ENCODE data around the gene ZDHHC7. TPM values are rescaled to one million over a fixed set of nuclear protein-coding genes. Genes with fewer than 3 reads are reported as not detected.

Gene ZDHHC7
- total and polyA plus RNA-seq, 5 experiments from 2014 or later: 28.8 to 45.3 (median 32.5) TPM

DNA sequence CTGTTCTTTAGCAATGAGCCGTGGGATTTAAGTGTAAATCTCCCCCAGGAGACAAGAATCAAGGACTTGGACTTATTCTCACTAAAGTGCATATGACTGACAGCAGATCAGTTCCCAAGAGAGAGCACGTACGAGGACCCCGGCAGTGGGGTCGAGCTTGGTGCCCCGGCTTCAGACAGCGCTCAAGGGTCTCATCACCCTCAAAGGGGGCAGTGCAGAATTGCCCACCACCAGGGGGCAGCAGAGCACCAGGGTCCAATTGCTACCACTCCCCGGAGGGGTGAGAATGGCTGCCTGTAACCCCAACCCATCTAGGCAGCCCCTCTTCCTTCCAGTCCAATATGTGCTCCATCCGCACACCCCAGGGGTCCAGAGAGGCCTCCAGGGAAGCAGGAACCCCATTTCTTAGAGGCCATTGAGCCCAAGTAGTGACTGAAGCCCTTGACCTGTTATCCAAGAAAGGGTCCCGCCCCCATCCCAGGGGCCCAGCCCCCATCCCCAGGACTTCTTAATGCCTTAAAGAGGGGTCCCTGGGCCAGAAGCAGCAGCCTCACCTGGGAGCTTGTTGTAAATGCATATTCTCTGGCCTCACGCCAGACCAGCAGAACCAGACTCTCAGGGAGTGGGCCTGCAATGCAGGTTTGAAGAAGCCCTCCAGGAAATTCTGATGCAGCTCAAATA, 86.1 kb downstream of the ZDHHC7 start:
- POLR2A ChIA-PET: no interaction called here
- Mint-ChIP-seq H3K9me3 (no peaks in the 10 kb centered on the region), H3K27ac (no peak overlapping the region), H3K36me3 (no peaks in the 10 kb centered on the region), H3K27me3 (peaks cover 0 to 7% (median 0%) of the 10 kb centered on the region in 5 donors), H3K4me3 (no peak overlapping the region), H3K4me1 (peaks cover 0 to 8% (median 5%) of the 10 kb centered on the region in 4 donors)
- peak; percentile 57 to 65 for ATAC-seq
- DNase-seq: peak; percentile 30 to 80 (median 58)

DNA sequence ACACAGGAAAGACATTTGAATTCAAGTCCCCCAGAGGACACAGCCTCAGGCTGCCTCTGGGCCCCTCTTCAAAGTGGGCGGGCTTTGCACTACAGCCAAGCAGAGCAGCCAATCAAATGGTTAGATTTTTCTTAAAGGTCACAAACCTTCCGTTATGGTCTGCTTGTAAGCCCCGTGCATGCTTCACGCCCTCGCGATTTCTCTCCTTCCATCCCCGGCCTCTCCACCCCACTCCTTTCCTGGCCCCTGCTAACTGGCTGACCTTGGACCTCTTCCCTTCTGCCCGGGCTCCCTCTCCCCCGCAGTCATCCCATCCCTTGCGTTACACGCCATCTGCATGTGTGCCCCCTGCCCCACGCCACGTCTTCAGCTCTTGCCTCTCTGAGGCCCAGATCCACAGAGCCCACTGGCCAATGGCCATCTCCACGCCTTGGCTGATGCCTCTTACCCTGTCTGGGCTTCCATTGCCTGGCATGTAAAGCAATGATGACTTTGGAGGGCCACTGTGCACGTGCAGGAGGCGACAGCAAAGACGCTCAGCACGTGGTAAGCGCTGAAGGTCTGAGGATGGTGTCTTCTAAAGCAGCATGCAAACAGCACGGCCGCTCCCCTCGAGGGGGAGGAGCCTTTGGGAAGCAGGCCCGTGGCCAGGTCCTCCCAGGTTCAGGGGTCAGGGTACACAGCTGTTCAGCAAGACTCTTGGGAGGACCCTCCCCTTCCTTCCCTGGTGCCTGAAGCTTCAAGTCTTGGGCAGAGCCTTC, 86.8 kb downstream of the ZDHHC7 start:
- ATAC-seq (no peak), DNase-seq (no peak)
- POLR2A ChIA-PET: no interaction called here
- H3K4me3 Mint-ChIP-seq: no peak overlapping the region
- no peaks in the 10 kb centered on the region for H3K9me3 Mint-ChIP-seq
- H3K27me3 Mint-ChIP-seq: peaks cover 0 to 7% (median 0%) of the 10 kb centered on the region in 5 donors
- H3K36me3 Mint-ChIP-seq: no peaks in the 10 kb centered on the region
- H3K27ac Mint-ChIP-seq: no peak overlapping the region
- H3K4me1 Mint-ChIP-seq: peaks cover 0 to 5% (median 3%) of the 10 kb centered on the region in 4 donors

Other genes starting within 250 kb of the ZDHHC7 start
- gene CRISPLD2, start 191.6 kb downstream of the ZDHHC7 start, total RNA-seq: not detected
- gene CRISPLD2, start 191.6 kb downstream of the ZDHHC7 start, polyA plus RNA-seq: under 1 TPM; 0.05 to 0.24 (median 0.07) TPM
- 10 to 100 TPM; 13.0 to 15.1 TPM for gene KIAA0513, start 16.3 kb upstream of the ZDHHC7 start, total RNA-seq
- 10 to 100 TPM in 1 of 3 donors, 1 to 10 TPM in 2; 4.5 to 12.1 (median 7.8) TPM for gene KIAA0513, start 16.3 kb upstream of the ZDHHC7 start, polyA plus RNA-seq
- not detected for gene CIBAR2, start 100.9 kb upstream of the ZDHHC7 start, total RNA-seq
- gene CIBAR2, start 100.9 kb upstream of the ZDHHC7 start, polyA plus RNA-seq: not detected